Measurements from ENCODE around the gene RUFY4. TPM values are rescaled to one million over a fixed set of nuclear protein-coding genes. Genes with fewer than 3 reads are reported as not detected.

RUFY4 gene
- total RNA-seq, 1 experiment from 2014 or later: 0.66 TPM

DNA sequence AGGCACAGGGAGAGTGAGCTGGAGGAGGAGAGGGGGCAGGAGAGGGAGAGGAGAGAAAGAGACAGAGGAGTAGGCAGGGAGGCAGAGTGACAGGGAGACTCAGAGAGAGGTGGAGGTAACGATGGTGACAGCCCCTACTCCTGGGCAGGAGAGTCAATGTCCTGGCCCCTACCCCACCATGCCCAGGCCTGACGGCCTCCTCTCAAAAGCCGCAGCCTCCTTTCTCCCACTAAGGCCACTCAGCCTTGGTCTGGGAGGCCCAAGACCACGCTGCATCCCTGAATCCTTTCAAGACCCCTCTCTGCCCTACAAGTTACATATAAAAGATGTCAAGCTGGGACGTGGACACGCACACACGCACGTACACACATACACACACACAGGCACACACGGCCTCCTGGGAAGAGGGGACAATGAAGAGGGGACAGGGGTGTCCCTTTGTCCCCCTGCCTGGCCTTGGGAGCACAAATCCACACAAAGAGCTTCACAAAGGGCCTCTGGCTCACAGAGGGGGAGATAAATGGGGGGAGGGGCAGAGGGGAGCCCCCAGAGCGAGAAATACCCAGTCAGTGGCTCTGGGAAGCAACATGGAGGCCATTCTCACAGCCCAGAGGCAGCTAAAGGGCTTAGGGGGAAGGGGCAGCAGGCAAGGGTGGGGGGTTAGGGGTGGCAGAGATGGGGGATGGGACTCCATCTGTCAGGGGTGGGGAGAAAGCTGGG, 46.8 kb upstream of the RUFY4 start:
- Mint-ChIP-seq H3K36me3 (ENCODE audit: insufficient read depth in 1 of 3, low read depth in 3 of 3) (no peaks in the 10 kb centered on the region), H3K9me3 (no peaks in the 10 kb centered on the region), H3K27ac (no peak overlapping the region; a peak in 1 of 7 replicates), H3K4me3 (no peak overlapping the region), H3K27me3 (ENCODE audit: low read depth) (peaks cover 11% of the 10 kb centered on the region), H3K4me1 (peaks cover 27 to 50% of the 10 kb centered on the region in 2 experiments)
- H3K14ac ChIP-seq (ENCODE audit: insufficient read depth, low read length): 0 out of 2 replicates have a peak overlapping the region, but pooled peaks have one; percentile 51
- H3K23ac ChIP-seq (ENCODE audit: insufficient read length, low read depth, low read length): no peak overlapping the region
- no peak overlapping the region for H2BK20ac ChIP-seq (ENCODE audit: low read depth, low read length, poor library complexity, severe bottlenecking)
- H2BK120ac ChIP-seq (ENCODE audit: low read depth, low read length, poor library complexity, severe bottlenecking): no peak overlapping the region
- no peak overlapping the region for H3K9ac ChIP-seq (ENCODE audit: extremely low read depth, insufficient read length, low read length)
- no peak overlapping the region for H2BK5ac ChIP-seq (ENCODE audit: insufficient read length, low read length)
- no peaks in the 10 kb centered on the region for H3K79me1 ChIP-seq (ENCODE audit: insufficient read depth, low read depth, low read length, poor library complexity, severe bottlenecking)
- no peak overlapping the region for H2AFZ ChIP-seq (ENCODE audit: low read length)
- H3K23me2 ChIP-seq (ENCODE audit: insufficient read length, low read depth, low read length, poor library complexity, severe bottlenecking): no peaks in the 10 kb centered on the region
- peak; percentile 23 for DNase-seq
- no peak overlapping the region for H3T11ph ChIP-seq (ENCODE audit: low read length)
- H4K8ac ChIP-seq (replicated peaks; ENCODE audit: insufficient read length, low read depth, low read length): no peak overlapping the region
- H3K4me1 ChIP-seq (ENCODE audit: insufficient read depth, low read length): peaks cover 3% of the 10 kb centered on the region; the same call in 1 of the 2 replicates
- no peaks in the 10 kb centered on the region for H3K9me3 ChIP-seq (ENCODE audit: control insufficient read depth, low read depth, low read length)
- H4K20me1 ChIP-seq (ENCODE audit: control insufficient read depth, insufficient read depth, insufficient read length): no peaks in the 10 kb centered on the region
- H3K4ac ChIP-seq (ENCODE audit: low read depth, low read length): no peak overlapping the region
- no peaks in the 10 kb centered on the region for H3K79me2 ChIP-seq (ENCODE audit: insufficient read depth, low read length)
- no peak overlapping the region for H3K27ac ChIP-seq (ENCODE audit: insufficient read length, low read depth, low read length)
- no CpG with 5 or more reads among the region's 10 CpGs for WGBS (ENCODE audit: extremely low coverage, insufficient read length, low lambda C conversion rate)
- H4K91ac ChIP-seq (ENCODE audit: insufficient read length, low read depth, low read length): no peak overlapping the region
- H2AK5ac ChIP-seq (ENCODE audit: insufficient read length, low read length): no peak overlapping the region
- no peak overlapping the region for H3K56ac ChIP-seq (ENCODE audit: insufficient read length, low read depth, low read length)
- no peak overlapping the region for H3K18ac ChIP-seq (ENCODE audit: insufficient read length, low read depth, low read length)
- TF ChIP-seq, protein P1, sequence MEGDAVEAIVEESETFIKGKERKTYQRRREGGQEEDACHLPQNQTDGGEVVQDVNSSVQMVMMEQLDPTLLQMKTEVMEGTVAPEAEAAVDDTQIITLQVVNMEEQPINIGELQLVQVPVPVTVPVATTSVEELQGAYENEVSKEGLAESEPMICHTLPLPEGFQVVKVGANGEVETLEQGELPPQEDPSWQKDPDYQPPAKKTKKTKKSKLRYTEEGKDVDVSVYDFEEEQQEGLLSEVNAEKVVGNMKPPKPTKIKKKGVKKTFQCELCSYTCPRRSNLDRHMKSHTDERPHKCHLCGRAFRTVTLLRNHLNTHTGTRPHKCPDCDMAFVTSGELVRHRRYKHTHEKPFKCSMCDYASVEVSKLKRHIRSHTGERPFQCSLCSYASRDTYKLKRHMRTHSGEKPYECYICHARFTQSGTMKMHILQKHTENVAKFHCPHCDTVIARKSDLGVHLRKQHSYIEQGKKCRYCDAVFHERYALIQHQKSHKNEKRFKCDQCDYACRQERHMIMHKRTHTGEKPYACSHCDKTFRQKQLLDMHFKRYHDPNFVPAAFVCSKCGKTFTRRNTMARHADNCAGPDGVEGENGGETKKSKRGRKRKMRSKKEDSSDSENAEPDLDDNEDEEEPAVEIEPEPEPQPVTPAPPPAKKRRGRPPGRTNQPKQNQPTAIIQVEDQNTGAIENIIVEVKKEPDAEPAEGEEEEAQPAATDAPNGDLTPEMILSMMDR (conservative IDR thresholded peaks at IDR 0.05): no peak
- H2BK12ac ChIP-seq (ENCODE audit: insufficient read length, low read depth, low read length): no peak overlapping the region
- no peaks in the 10 kb centered on the region for H3K27me3 ChIP-seq (ENCODE audit: insufficient read depth, low read length)
- H4K5ac ChIP-seq (ENCODE audit: insufficient read length, low read depth, low read length): no peak overlapping the region
- no peak overlapping the region for H3K4me2 ChIP-seq (ENCODE audit: insufficient read depth, insufficient read length, low read length)
- no peak overlapping the region for H2BK15ac ChIP-seq (ENCODE audit: low read depth, low read length)

Data from H9 (cell line).